ENCODE measurements around the gene PCNA. TPM values are rescaled to one million over a fixed set of nuclear protein-coding genes. Genes with fewer than 3 reads are reported as not detected.

The PCNA gene
- polyA plus RNA-seq, 1 donor (not counting 4 experiments of a cell fraction or from before 2014, with no cell fraction given) = 130 TPM

DNA sequence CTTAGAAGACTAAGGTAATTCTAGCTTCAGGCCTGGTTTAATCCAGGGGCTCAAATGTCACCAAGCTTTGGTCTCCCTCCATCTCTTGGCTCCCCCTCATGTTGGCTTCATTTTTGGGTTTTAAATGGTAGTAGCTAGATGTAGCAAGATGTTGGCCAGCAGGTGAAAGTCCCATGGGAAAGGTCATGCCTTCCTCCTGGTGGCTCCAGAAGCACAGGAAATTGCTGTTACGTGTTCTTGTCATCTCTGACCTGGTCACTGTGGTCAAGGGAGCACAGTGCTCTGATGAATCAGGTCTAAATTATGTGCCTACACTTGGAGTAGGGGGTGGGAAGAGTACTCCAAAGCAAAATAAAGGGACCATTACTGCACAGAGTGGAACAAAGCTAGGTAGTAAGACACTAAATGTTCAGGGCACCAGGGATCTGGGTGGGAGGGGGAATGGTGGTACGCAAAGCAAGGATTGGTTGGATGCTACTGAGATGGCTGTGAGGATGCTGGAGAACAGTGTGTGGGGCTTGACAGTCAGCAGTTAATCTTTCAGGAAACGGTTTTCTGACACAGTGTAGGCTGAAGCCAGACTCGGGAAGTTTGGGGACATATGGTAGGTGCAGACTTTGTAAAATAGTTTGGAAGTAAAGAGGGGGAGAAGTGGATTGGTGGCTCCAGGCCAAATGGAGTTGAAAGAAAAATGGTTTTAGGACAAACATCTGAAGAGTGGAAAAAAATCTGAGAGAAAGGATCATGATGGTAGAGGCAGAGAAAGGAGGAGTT is 37.1 kb upstream of the PCNA start:
- H3K27me3 ChIP-seq (ENCODE audit: control insufficient read depth, extremely low read depth, insufficient read depth, low read length) = no peaks in the 10 kb centered on the region
- no peak overlapping the region for H3K4me3 ChIP-seq (ENCODE audit: control insufficient read depth in 2 of 3, extremely low read depth in 1 of 3, insufficient read depth in 2 of 3, low read depth in 1 of 3, low read length in 3 of 3)
- peaks cover 60% of the 10 kb centered on the region for H3K79me2 ChIP-seq (ENCODE audit: control insufficient read depth, insufficient read depth, low read length)
- no peaks in the 10 kb centered on the region for H4K20me1 ChIP-seq (ENCODE audit: control insufficient read depth, extremely low read depth, insufficient read depth, low read length)
- no peak overlapping the region for H2AFZ ChIP-seq (ENCODE audit: control insufficient read depth, low read length)
- H3K9me3 ChIP-seq (ENCODE audit: control insufficient read depth, low read depth, low read length) = no peaks in the 10 kb centered on the region
- H3K27ac ChIP-seq (ENCODE audit: control insufficient read depth, insufficient read depth, low read length) = no peak overlapping the region
- dilution Hi-C loops (cut with MboI; ENCODE audit: extremely low pct_ligation_motif_present, low sequenced_read_pairs) = no loop called here
- peaks cover 26% of the 10 kb centered on the region for H3K4me1 ChIP-seq (ENCODE audit: control insufficient read depth, extremely low read depth, insufficient read depth, low read length)
- H3K36me3 ChIP-seq (ENCODE audit: control insufficient read depth in 2 of 2, extremely low read depth in 1 of 2, insufficient read depth in 2 of 2, low read length in 2 of 2) = no peaks in the 10 kb centered on the region
- TF ChIP-seq, protein P1, sequence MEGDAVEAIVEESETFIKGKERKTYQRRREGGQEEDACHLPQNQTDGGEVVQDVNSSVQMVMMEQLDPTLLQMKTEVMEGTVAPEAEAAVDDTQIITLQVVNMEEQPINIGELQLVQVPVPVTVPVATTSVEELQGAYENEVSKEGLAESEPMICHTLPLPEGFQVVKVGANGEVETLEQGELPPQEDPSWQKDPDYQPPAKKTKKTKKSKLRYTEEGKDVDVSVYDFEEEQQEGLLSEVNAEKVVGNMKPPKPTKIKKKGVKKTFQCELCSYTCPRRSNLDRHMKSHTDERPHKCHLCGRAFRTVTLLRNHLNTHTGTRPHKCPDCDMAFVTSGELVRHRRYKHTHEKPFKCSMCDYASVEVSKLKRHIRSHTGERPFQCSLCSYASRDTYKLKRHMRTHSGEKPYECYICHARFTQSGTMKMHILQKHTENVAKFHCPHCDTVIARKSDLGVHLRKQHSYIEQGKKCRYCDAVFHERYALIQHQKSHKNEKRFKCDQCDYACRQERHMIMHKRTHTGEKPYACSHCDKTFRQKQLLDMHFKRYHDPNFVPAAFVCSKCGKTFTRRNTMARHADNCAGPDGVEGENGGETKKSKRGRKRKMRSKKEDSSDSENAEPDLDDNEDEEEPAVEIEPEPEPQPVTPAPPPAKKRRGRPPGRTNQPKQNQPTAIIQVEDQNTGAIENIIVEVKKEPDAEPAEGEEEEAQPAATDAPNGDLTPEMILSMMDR (optimal IDR thresholded peaks at IDR 0.05 in 1 of 3, IDR thresholded peaks at IDR 0.05 in 1 of 3, conservative IDR thresholded peaks at IDR 0.05 in 1 of 3; ENCODE audit: extremely low read depth in 1 of 3, insufficient read depth in 2 of 3, low read length in 3 of 3) = no peak
- TF ChIP-seq EZH2 (IDR thresholded peaks at IDR 0.05; ENCODE audit: low read length) = no peak
- peaks cover 2% of the 10 kb centered on the region for H3K9me1 ChIP-seq (ENCODE audit: control insufficient read depth, extremely low read depth, insufficient read depth, low read length)
- no peak overlapping the region for H3K4me2 ChIP-seq (ENCODE audit: control insufficient read depth, extremely low read depth, insufficient read depth, low read depth, low read length)
- DNase-seq (ENCODE audit: low read depth, low spot score) (no peak), FAIRE-seq (no peak)
- no peak overlapping the region for H3K9ac ChIP-seq (ENCODE audit: control insufficient read depth, extremely low read depth, insufficient read depth, low read length)

- no peak for FAIRE-seq
- H3K9ac ChIP-seq (ENCODE audit: control insufficient read depth, extremely low read depth, insufficient read depth, low read length) = no peak overlapping the region
- no peaks in the 10 kb centered on the region for H4K20me1 ChIP-seq (ENCODE audit: control insufficient read depth, extremely low read depth, insufficient read depth, low read length)
- peaks cover 6% of the 10 kb centered on the region for H3K9me1 ChIP-seq (ENCODE audit: control insufficient read depth, extremely low read depth, insufficient read depth, low read length)
- H3K79me2 ChIP-seq (ENCODE audit: control insufficient read depth, insufficient read depth, low read length) = peaks cover 58% of the 10 kb centered on the region
- no peak for TF ChIP-seq EZH2 (IDR thresholded peaks at IDR 0.05; ENCODE audit: low read length)
- TF ChIP-seq, protein P1 (optimal IDR thresholded peaks at IDR 0.05 in 1 of 3, IDR thresholded peaks at IDR 0.05 in 1 of 3, conservative IDR thresholded peaks at IDR 0.05 in 1 of 3; ENCODE audit: extremely low read depth in 1 of 3, insufficient read depth in 2 of 3, low read length in 3 of 3) = no peak
- dilution Hi-C loops (cut with MboI; ENCODE audit: extremely low pct_ligation_motif_present, low sequenced_read_pairs) = no loop called here
- H3K9me3 ChIP-seq (ENCODE audit: control insufficient read depth, low read depth, low read length) = no peaks in the 10 kb centered on the region
- H3K27me3 ChIP-seq (ENCODE audit: control insufficient read depth, extremely low read depth, insufficient read depth, low read length) = no peaks in the 10 kb centered on the region
- no peak for DNase-seq (ENCODE audit: low read depth, low spot score)
- no peak overlapping the region for H3K4me3 ChIP-seq (ENCODE audit: control insufficient read depth in 2 of 3, extremely low read depth in 1 of 3, insufficient read depth in 2 of 3, low read depth in 1 of 3, low read length in 3 of 3)
- H3K36me3 ChIP-seq (ENCODE audit: control insufficient read depth in 2 of 2, extremely low read depth in 1 of 2, insufficient read depth in 2 of 2, low read length in 2 of 2) = no peaks in the 10 kb centered on the region
- no peak overlapping the region for H2AFZ ChIP-seq (ENCODE audit: control insufficient read depth, low read length)
- H3K4me1 ChIP-seq (ENCODE audit: control insufficient read depth, extremely low read depth, insufficient read depth, low read length) = peaks cover 31% of the 10 kb centered on the region
- no peak overlapping the region for H3K27ac ChIP-seq (ENCODE audit: control insufficient read depth, insufficient read depth, low read length)
- no peak overlapping the region for H3K4me2 ChIP-seq (ENCODE audit: control insufficient read depth, extremely low read depth, insufficient read depth, low read depth, low read length)
These were observed 35.6 kb upstream of the PCNA start for GRCh38 chr20:5155404-5155803.

Data from keratinocyte (primary cell).